ENCODE measurements around the gene SMAGP. TPM values are rescaled to one million over a fixed set of nuclear protein-coding genes. Genes with fewer than 3 reads are reported as not detected.

SMAGP gene
- total RNA-seq, 3 donors from 2014 or later: 5.8 to 16.1 (median 15.5) TPM

DNA sequence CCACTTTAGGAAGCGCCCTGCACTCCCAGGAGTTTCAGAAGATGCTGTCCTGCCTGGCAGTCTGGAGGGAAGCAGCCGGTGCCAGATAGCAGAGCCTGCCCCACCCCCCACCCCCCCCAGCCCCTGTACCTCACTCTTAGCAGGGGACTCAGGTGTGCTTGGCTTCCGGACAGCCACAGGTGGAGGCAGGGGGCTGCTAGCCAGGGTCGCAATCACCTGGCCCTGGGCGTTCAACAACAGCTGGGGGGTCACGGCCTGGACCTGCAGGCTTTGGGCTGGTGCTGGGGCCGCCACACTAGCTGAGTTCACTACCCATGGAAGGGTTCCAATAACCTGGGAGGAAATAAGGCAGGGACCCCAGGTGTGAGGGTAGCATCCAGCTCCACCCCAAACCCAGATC lies 74.4 kb downstream of the SMAGP start:
- Histone ChIP-seq H3K27me3 (no peaks in the 10 kb centered on the region), H3K4me1 (no peaks in the 10 kb centered on the region), H3K36me3 (peaks cover 7% of the 10 kb centered on the region), H3K9me3 (no peaks in the 10 kb centered on the region), H3K4me3 (no peak overlapping the region), H3K27ac (no peak overlapping the region)
- TF ChIP-seq POLR2AphosphoS5 (IDR thresholded peaks at IDR 0.05): no peak
- no peak for TF ChIP-seq POLR2A (IDR thresholded peaks at IDR 0.05)
- TF ChIP-seq, protein P1, sequence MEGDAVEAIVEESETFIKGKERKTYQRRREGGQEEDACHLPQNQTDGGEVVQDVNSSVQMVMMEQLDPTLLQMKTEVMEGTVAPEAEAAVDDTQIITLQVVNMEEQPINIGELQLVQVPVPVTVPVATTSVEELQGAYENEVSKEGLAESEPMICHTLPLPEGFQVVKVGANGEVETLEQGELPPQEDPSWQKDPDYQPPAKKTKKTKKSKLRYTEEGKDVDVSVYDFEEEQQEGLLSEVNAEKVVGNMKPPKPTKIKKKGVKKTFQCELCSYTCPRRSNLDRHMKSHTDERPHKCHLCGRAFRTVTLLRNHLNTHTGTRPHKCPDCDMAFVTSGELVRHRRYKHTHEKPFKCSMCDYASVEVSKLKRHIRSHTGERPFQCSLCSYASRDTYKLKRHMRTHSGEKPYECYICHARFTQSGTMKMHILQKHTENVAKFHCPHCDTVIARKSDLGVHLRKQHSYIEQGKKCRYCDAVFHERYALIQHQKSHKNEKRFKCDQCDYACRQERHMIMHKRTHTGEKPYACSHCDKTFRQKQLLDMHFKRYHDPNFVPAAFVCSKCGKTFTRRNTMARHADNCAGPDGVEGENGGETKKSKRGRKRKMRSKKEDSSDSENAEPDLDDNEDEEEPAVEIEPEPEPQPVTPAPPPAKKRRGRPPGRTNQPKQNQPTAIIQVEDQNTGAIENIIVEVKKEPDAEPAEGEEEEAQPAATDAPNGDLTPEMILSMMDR (IDR thresholded peaks at IDR 0.05): no peak
- intact Hi-C loops (cut with DNase I; ENCODE audit: low total_unique reads): no loop called here
- no peak for DNase-seq (ENCODE audit: low spot score in 2 of 2)

Other genes with a start within 250 kb of the SMAGP start
- gene SLC11A2, start 244.0 kb downstream of the SMAGP start, total RNA-seq: 100 to 1,000 TPM in 1 of 3 donors, 10 to 100 TPM in 2; 52.2 to 103 (median 91.0) TPM
- gene LETMD1, start 222.1 kb downstream of the SMAGP start, total RNA-seq: 10 to 100 TPM; 63.6 to 92.0 (median 82.1) TPM
- 10 to 100 TPM; 20.2 to 37.3 (median 35.7) TPM for gene CSRNP2, start 186.8 kb downstream of the SMAGP start, total RNA-seq
- 10 to 100 TPM; 14.6 to 22.1 (median 16.4) TPM for gene TFCP2, start 97.3 kb downstream of the SMAGP start, total RNA-seq
- 10 to 100 TPM; 10.5 to 23.3 (median 15.2) TPM for gene POU6F1, start 52.4 kb downstream of the SMAGP start, total RNA-seq
- 100 to 1,000 TPM; 318 to 408 (median 330) TPM for gene DAZAP2, start 31.6 kb downstream of the SMAGP start, total RNA-seq
- 1 to 10 TPM; 2.3 to 7.6 (median 6.2) TPM for gene BIN2, start 53.8 kb upstream of the SMAGP start, total RNA-seq
- not detected for gene CELA1, start 76.3 kb upstream of the SMAGP start, total RNA-seq
- 10 to 100 TPM in 2 of 3 donors, 1 to 10 TPM in 1; 5.8 to 55.8 (median 48.2) TPM for gene GALNT6, start 121.0 kb upstream of the SMAGP start, total RNA-seq
- 1 to 10 TPM in 2 of 3 donors, under 1 TPM in 1; 0.64 to 8.3 (median 6.2) TPM for gene SLC4A8, start 154.4 kb upstream of the SMAGP start, total RNA-seq